AG09309 (cell line): ENCODE measurements around the gene FNDC3B.

Experiments used
- DNase-seq: peaks from one replicate; pipeline ENCODE4 v3.0.0-alpha.2; 2010; ENCODE audit warnings: low read depth
- H3K4me3 ChIP-seq: 2 replicates; pipeline ENCODE4 v1.5.1; 2011; ENCODE audit warnings: mild to moderate bottlenecking, low read depth, low read length, moderate library complexity; ENCODE audit not compliant: control insufficient read depth
- TF ChIP-seq, protein P1 (sequence below): IDR thresholded peaks from 2 replicates; pipeline ENCODE4 v1.5.1; 2011; ENCODE audit warnings: mild to moderate bottlenecking, low read depth, low read length, inconsistent platforms; ENCODE audit not compliant: insufficient read depth, control insufficient read depth; ENCODE audit errors: missing control alignments

FNDC3B gene

GRCh38 chr3:172002512-172003078, 36.8 kb upstream of the FNDC3B start:
- TF ChIP-seq, protein P1, sequence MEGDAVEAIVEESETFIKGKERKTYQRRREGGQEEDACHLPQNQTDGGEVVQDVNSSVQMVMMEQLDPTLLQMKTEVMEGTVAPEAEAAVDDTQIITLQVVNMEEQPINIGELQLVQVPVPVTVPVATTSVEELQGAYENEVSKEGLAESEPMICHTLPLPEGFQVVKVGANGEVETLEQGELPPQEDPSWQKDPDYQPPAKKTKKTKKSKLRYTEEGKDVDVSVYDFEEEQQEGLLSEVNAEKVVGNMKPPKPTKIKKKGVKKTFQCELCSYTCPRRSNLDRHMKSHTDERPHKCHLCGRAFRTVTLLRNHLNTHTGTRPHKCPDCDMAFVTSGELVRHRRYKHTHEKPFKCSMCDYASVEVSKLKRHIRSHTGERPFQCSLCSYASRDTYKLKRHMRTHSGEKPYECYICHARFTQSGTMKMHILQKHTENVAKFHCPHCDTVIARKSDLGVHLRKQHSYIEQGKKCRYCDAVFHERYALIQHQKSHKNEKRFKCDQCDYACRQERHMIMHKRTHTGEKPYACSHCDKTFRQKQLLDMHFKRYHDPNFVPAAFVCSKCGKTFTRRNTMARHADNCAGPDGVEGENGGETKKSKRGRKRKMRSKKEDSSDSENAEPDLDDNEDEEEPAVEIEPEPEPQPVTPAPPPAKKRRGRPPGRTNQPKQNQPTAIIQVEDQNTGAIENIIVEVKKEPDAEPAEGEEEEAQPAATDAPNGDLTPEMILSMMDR, result no peak
- no peak overlapping the region for H3K4me3 ChIP-seq
- DNase-seq, result no peak

DNA sequence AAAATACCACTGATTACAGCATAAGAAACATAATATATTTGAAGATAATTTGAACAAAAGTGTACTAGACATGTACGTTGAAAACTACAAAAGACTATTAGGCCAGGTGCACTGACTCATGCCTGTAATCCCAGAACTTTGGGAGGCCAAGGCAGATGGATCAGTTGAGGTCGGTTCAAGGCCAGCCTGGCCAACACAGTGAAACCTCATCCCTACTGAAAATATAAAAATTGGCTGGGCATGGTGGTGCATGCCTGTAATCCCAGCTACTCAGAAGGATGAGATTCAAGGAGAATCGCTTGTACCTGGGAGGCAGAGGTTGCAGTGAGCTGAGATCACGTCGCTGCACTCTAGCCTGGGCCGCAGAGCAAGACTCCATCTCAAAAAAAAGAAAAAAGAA, 36.2 kb upstream of the FNDC3B start:
- TF ChIP-seq, protein P1, result no peak
- H3K4me3 ChIP-seq, result no peak overlapping the region
- no peak for DNase-seq

DNA sequence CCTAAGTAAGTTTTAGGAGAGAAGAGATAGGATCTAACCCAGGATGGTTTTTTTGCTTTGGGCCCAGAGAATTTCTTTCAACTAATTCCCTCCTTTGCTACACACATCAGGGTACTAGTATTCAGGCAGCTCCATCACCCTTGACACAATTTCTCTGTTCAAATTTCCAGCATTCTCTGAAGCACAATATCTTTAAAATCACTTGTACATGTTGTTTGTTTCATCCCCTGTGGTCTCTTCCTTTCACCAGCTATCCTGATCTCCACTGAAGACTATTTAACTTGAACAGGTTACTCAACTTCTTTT, 32.4 kb upstream of the FNDC3B start:
- TF ChIP-seq, protein P1, result no peak
- no peak for DNase-seq
- H3K4me3 ChIP-seq, result no peak overlapping the region

DNA sequence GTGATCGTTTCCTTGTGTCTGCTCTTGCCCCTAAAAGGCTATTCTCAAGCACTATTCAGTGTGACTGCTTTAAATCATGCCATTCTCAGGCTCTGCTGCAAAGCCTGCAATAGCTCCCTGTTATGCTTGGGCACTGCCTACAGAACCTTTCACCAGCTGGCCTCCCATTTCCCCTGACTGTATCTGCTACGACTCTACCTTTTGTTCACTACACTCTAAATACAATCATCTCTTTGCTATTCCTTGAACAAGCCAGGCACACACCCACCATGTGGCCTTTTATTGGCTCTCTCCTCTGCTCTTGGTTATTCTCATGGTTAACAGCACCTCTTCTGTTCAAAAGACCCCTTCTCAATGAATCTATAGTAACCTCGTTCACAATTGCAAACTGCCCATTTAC, 29.6 kb upstream of the FNDC3B start:
- no peak overlapping the region for H3K4me3 ChIP-seq
- TF ChIP-seq, protein P1, result no peak
- no peak for DNase-seq

DNA sequence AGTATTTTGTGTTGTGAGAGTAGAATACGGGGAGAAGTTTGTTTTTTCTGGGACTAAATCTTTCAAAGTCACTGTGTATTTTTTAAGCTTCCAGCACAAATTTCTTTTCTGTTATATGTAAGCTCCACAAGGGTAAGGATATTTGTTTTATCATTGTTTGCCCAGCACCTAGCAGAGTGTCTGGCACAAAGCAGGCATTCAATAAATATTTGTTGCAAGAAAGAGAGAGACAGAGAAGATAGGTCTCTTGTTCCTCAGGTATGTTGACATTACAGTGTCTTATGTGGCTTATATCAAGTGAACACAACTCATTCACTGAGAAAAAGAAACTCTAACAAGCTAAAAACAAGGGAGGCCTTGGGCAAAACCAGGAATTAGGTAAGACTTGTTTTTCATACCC, 26.6 kb upstream of the FNDC3B start:
- no peak for DNase-seq
- TF ChIP-seq, protein P1, result no peak
- H3K4me3 ChIP-seq, result no peak overlapping the region

GRCh38 chr3:172014145-172014544, 25.2 kb upstream of the FNDC3B start:
- H3K4me3 ChIP-seq, result no peak overlapping the region
- TF ChIP-seq, protein P1, result no peak
- no peak for DNase-seq

- no peak overlapping the region for H3K4me3 ChIP-seq
- TF ChIP-seq, protein P1, result no peak
- DNase-seq, result no peak
Observed at GRCh38 chr3:172018364-172018763, 21.0 kb upstream of the FNDC3B start.
